ENCODE data around the gene MACROD2.

MACROD2 gene

GRCh38 chr20:15675813-15676484 lies 1680.6 kb downstream of the MACROD2 start:
- H3K36me3 ChIP-seq (ENCODE audit: control insufficient read depth, insufficient read depth, low read length): no peaks in the 10 kb centered on the region

GRCh38 chr20:15676815-15677214 lies 1681.5 kb downstream of the MACROD2 start:
- H3K27me3 ChIP-seq (replicated peaks; ENCODE audit: control insufficient read depth, insufficient read depth, low read length): no peaks in the 10 kb centered on the region
- H3K36me3 ChIP-seq (ENCODE audit: control insufficient read depth, insufficient read depth, low read length): no peaks in the 10 kb centered on the region
- TF ChIP-seq CTCF (IDR thresholded peaks at IDR 0.05; ENCODE audit: insufficient read depth, low read length, poor library complexity, severe bottlenecking): no peak
- no peak for DNase-seq (ENCODE audit: extremely low read depth, insufficient read length)
- H3K4me3 ChIP-seq (replicated peaks; ENCODE audit: low read depth, low read length): no peak overlapping the region

More at GRCh38 chr20:15675813-15676484, 1680.6 kb downstream of the MACROD2 start:
- no peak for DNase-seq (ENCODE audit: extremely low read depth, insufficient read length)
- no peak for TF ChIP-seq CTCF (IDR thresholded peaks at IDR 0.05; ENCODE audit: insufficient read depth, low read length, poor library complexity, severe bottlenecking)
- Histone ChIP-seq H3K4me3 (replicated peaks; ENCODE audit: low read depth, low read length) (no peak overlapping the region), H3K27me3 (replicated peaks; ENCODE audit: control insufficient read depth, insufficient read depth, low read length) (no peaks in the 10 kb centered on the region)

- H3K4me3 ChIP-seq (replicated peaks; ENCODE audit: low read depth, low read length): no peak overlapping the region
- no peaks in the 10 kb centered on the region for H3K36me3 ChIP-seq (ENCODE audit: control insufficient read depth, insufficient read depth, low read length)
- no peak for DNase-seq (ENCODE audit: extremely low read depth, insufficient read length)
- TF ChIP-seq CTCF (IDR thresholded peaks at IDR 0.05; ENCODE audit: insufficient read depth, low read length, poor library complexity, severe bottlenecking): no peak
- H3K27me3 ChIP-seq (replicated peaks; ENCODE audit: control insufficient read depth, insufficient read depth, low read length): no peaks in the 10 kb centered on the region
These were observed 1687.4 kb downstream of the MACROD2 start for GRCh38 chr20:15682690-15683089.

- no peak for TF ChIP-seq CTCF (IDR thresholded peaks at IDR 0.05; ENCODE audit: insufficient read depth, low read length, poor library complexity, severe bottlenecking)
- H3K4me3 ChIP-seq (replicated peaks; ENCODE audit: low read depth, low read length): no peak overlapping the region
- no peak for DNase-seq (ENCODE audit: extremely low read depth, insufficient read length)
- H3K27me3 ChIP-seq (replicated peaks; ENCODE audit: control insufficient read depth, insufficient read depth, low read length): no peaks in the 10 kb centered on the region
- no peaks in the 10 kb centered on the region for H3K36me3 ChIP-seq (ENCODE audit: control insufficient read depth, insufficient read depth, low read length)
These were observed 1697.3 kb downstream of the MACROD2 start for GRCh38 chr20:15692570-15692969.

GRCh38 chr20:15699431-15700146 lies 1704.3 kb downstream of the MACROD2 start:
- no peaks in the 10 kb centered on the region for H3K27me3 ChIP-seq (replicated peaks; ENCODE audit: control insufficient read depth, insufficient read depth, low read length)
- TF ChIP-seq CTCF (IDR thresholded peaks at IDR 0.05; ENCODE audit: insufficient read depth, low read length, poor library complexity, severe bottlenecking): peak; percentile 34
- no peaks in the 10 kb centered on the region for H3K36me3 ChIP-seq (ENCODE audit: control insufficient read depth, insufficient read depth, low read length)
- no peak overlapping the region for H3K4me3 ChIP-seq (replicated peaks; ENCODE audit: low read depth, low read length)
- DNase-seq (ENCODE audit: extremely low read depth, insufficient read length): no peak

All from GM06990 (cell line).